ENCODE measurements around the gene RMND1. TPM values are rescaled to one million over a fixed set of nuclear protein-coding genes. Genes with fewer than 3 reads are reported as not detected.

Gene RMND1
- total and polyA plus RNA-seq, 9 of the 15 experiments (the other 6 are each of a cell fraction or from before 2014, with no cell fraction given): 26.9 to 47.8 (median 36.2) TPM

DNA sequence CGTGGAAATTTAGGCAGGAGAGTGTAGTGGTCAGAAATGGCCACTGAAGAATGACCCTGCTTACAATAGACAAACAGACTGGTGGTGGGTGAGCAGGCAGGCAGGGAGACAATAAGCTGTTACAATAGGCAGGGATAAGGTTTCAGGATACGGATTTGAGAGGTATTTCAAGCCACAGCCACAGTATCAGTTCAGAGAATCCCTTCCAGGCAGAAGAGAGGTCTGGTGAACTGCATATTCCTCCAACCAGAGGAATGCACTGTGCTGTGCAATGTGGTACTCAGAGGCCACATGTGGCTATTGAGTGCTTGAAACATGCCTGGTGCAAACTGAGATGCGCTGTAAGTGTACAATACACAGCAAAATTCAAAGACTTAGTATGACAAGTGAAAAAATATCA is 20.6 kb downstream of the RMND1 start:
- Histone ChIP-seq H2AFZ (ENCODE audit: low read depth, low read length) (no peak overlapping the region), H3K79me2 (ENCODE audit: control insufficient read depth, insufficient read depth, low read length) (peaks cover 4% of the 10 kb centered on the region; the same call in 1 of the 3 replicates), H3K27ac (ENCODE audit: extremely low read depth, low read depth, low read length) (no peak overlapping the region), H3K9ac (ENCODE audit: insufficient read depth in 1 of 2, low read depth in 2 of 2, low read length in 2 of 2) (no peak overlapping the region), H4K20me1 (replicated peaks; ENCODE audit: control insufficient read depth, insufficient read depth, low read length) (no peaks in the 10 kb centered on the region), H3K27me3 (ENCODE audit: control insufficient read depth in 2 of 2, insufficient read depth in 2 of 2, low read length in 2 of 2) (no peaks in the 10 kb centered on the region), H3K36me3 (ENCODE audit: control insufficient read depth, insufficient read depth, low read length) (peaks cover 74% of the 10 kb centered on the region), H3K4me3 (no peak overlapping the region), H3K4me2 (ENCODE audit: insufficient read depth, low read length) (no peak overlapping the region), H3K9me1 (ENCODE audit: control insufficient read depth, insufficient read depth, low read length) (no peaks in the 10 kb centered on the region), H3K9me3 (replicated peaks; ENCODE audit: control insufficient read depth, insufficient read depth, low read depth, low read length) (no peaks in the 10 kb centered on the region), H3K4me1 (replicated peaks in 1 of 2; ENCODE audit: control insufficient read depth in 2 of 2, insufficient read depth in 2 of 2, low read length in 2 of 2) (no peaks in the 10 kb centered on the region)
- no TSS peak for BruUV-seq (replicated peaks)
- TF ChIP-seq, protein P1, sequence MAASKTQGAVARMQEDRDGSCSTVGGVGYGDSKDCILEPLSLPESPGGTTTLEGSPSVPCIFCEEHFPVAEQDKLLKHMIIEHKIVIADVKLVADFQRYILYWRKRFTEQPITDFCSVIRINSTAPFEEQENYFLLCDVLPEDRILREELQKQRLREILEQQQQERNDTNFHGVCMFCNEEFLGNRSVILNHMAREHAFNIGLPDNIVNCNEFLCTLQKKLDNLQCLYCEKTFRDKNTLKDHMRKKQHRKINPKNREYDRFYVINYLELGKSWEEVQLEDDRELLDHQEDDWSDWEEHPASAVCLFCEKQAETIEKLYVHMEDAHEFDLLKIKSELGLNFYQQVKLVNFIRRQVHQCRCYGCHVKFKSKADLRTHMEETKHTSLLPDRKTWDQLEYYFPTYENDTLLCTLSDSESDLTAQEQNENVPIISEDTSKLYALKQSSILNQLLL (CRISPR knock-in tag; IDR thresholded peaks at IDR 0.05; ENCODE audit: borderline replicate concordance): no peak
- CTCF ChIA-PET (ENCODE audit: low intra/inter-chr PET ratio): no interaction called here
- WGBS (ENCODE audit: insufficient coverage, low coverage, missing lambda C conversion rate): 91% methylated on average over 3 of the region's 3 CpGs
- intact Hi-C loops (cut with micrococcal nuclease) (loop anchor here (2.0 kb wide), 1 partner anchor 45 kb away; no protein-coding TSS in a partner anchor), in situ Hi-C loops (cut with MboI) (no loop called here)
- POLR2A ChIA-PET: no interaction called here
- DNase-seq (ENCODE audit: extremely low read depth in 1 of 4, low spot score in 3 of 4) (no peak), ATAC-seq (no peak; the same call in 1 of the 3 replicates), FAIRE-seq (no peak)

DNA sequence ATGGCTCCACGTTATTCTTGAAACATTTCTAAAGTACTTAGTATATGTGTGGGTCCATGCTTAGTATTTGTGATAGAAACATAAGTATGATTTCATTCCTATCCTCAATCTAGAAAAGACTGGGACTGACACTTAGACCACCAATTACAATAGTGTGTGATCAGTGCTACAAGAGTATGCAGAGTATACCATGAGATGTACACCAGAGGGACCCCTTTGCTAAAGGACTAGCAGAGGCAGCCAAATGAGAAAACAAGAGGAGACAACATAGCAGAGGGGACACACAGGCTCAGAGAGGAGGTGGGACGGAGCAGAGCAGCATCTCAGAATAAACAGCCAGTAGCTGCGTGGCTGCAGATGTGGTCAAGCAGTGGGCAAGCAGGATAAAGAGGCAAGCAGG is 21.0 kb downstream of the RMND1 start:
- in situ Hi-C loops (cut with MboI): no loop called here
- H3K27ac ChIP-seq (ENCODE audit: extremely low read depth, low read depth, low read length): no peak overlapping the region
- H3K4me1 ChIP-seq (replicated peaks in 1 of 2; ENCODE audit: control insufficient read depth in 2 of 2, insufficient read depth in 2 of 2, low read length in 2 of 2): no peaks in the 10 kb centered on the region
- H3K27me3 ChIP-seq (ENCODE audit: control insufficient read depth in 2 of 2, insufficient read depth in 2 of 2, low read length in 2 of 2): no peaks in the 10 kb centered on the region
- DNase-seq (ENCODE audit: extremely low read depth in 1 of 4, low spot score in 3 of 4): no peak
- H3K9me3 ChIP-seq (replicated peaks; ENCODE audit: control insufficient read depth, insufficient read depth, low read depth, low read length): no peaks in the 10 kb centered on the region
- H3K9me1 ChIP-seq (ENCODE audit: control insufficient read depth, insufficient read depth, low read length): no peaks in the 10 kb centered on the region
- 0 out of 3 replicates have a peak, but pooled peaks cover 3% of the 10 kb centered on the region for H3K79me2 ChIP-seq (ENCODE audit: control insufficient read depth, insufficient read depth, low read length)
- 92% methylated on average over 3 of the region's 3 CpGs for whole genome bisulfite sequencing (ENCODE audit: insufficient coverage, low coverage, missing lambda C conversion rate)
- H4K20me1 ChIP-seq (replicated peaks; ENCODE audit: control insufficient read depth, insufficient read depth, low read length): no peaks in the 10 kb centered on the region
- peak overlapping the region in 1 of 2 experiments; percentile 26; a peak in 1 of 4 replicates for H3K9ac ChIP-seq (ENCODE audit: insufficient read depth in 1 of 2, low read depth in 2 of 2, low read length in 2 of 2)
- peak; percentile 32 for FAIRE-seq
- no peak overlapping the region for H3K4me3 ChIP-seq
- intact Hi-C loops (cut with micrococcal nuclease): loop anchor here (2.0 kb wide), 1 partner anchor 46 kb away; no protein-coding TSS in a partner anchor
- H3K4me2 ChIP-seq (ENCODE audit: insufficient read depth, low read length): no peak overlapping the region
- ATAC-seq: peak; percentile 79
- H2AFZ ChIP-seq (ENCODE audit: low read depth, low read length): no peak overlapping the region
- BruUV-seq (replicated peaks): no TSS peak
- CTCF ChIA-PET (ENCODE audit: low intra/inter-chr PET ratio): no interaction called here
- POLR2A ChIA-PET: no interaction called here
- peaks cover 75% of the 10 kb centered on the region for H3K36me3 ChIP-seq (ENCODE audit: control insufficient read depth, insufficient read depth, low read length)
- TF ChIP-seq, protein P2, sequence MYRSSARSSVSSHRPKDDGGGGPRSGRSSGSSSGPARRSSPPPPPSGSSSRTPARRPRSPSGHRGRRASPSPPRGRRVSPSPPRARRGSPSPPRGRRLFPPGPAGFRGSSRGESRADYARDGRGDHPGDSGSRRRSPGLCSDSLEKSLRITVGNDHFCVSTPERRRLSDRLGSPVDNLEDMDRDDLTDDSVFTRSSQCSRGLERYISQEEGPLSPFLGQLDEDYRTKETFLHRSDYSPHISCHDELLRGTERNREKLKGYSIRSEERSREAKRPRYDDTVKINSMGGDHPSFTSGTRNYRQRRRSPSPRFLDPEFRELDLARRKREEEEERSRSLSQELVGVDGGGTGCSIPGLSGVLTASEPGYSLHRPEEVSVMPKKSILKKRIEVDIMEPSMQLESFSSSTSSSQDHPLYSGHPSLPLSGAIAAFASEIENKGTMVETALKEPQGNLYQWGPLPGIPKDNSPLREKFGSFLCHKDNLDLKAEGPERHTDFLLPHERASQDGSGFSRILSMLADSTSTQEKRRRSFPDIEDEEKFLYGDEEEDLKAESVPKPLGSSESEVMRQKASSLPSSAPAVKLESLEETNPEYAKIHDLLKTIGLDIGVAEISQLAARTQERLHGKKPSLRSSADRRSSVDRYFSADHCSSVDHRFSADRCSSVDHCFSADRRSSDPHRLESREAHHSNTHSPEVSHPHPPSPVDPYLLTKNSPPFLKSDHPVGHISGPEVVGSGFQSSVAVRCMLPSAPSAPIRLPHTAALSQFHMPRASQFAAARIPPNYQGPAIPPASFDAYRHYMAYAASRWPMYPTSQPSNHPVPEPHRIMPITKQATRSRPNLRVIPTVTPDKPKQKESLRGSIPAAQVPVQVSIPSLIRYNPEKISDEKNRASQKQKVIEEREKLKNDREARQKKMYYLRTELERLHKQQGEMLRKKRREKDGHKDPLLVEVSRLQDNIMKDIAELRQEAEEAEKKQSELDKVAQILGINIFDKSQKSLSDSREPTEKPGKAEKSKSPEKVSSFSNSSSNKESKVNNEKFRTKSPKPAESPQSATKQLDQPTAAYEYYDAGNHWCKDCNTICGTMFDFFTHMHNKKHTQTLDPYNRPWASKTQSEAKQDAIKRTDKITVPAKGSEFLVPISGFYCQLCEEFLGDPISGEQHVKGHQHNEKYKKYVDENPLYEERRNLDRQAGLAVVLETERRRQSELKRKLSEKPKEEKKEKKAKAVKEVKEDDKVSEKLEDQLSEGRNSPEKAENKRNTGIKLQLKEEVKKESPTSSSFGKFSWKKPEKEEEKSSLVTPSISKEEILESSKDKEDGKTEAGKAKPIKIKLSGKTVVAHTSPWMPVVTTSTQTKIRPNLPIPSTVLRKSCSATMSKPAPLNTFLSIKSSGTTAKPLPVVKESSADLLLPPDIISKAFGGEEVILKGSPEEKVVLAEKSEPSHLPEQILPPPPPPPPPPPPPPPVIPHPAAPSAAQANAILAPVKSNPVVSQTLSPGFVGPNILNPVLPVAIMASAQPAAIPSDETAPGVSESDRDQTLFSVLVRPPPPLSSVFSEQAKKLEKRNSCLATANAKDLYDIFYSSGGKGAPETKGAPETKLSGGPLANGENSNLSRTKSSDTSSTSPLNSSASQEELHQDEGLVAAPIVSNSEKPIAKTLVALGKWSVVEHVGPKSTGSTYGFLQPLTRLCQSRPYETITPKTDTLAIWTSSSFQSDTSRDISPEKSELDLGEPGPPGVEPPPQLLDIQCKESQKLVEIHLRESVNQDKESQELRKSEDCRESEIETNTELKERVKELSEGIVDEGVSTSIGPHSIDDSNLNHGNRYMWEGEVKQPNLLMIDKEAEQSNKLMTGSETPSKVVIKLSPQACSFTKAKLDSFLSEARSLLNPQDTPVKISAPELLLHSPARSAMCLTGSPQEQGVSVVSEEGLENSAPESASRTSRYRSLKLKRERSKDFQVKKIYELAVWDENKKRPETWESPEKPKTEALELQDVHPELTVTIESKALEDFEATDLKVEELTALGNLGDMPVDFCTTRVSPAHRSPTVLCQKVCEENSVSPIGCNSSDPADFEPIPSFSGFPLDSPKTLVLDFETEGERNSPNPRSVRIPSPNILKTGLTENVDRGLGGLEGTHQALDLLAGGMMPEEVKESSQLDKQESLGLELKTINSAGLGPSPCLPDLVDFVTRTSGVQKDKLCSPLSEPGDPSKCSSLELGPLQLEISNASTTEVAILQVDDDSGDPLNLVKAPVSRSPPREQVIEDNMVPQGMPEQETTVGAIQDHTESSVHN (IDR thresholded peaks at IDR 0.05; ENCODE audit: borderline replicate concordance in 1 of 2, low read depth in 1 of 2): no peak
- TF ChIP-seq, protein P3, sequence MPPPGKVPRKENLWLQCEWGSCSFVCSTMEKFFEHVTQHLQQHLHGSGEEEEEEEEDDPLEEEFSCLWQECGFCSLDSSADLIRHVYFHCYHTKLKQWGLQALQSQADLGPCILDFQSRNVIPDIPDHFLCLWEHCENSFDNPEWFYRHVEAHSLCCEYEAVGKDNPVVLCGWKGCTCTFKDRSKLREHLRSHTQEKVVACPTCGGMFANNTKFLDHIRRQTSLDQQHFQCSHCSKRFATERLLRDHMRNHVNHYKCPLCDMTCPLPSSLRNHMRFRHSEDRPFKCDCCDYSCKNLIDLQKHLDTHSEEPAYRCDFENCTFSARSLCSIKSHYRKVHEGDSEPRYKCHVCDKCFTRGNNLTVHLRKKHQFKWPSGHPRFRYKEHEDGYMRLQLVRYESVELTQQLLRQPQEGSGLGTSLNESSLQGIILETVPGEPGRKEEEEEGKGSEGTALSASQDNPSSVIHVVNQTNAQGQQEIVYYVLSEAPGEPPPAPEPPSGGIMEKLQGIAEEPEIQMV (tag; conservative IDR thresholded peaks at IDR 0.05; ENCODE audit: low read depth): no peak

Data from K562 (cell line).